Liver (tissue), 3 donors: ENCODE measurements around the gene GREM1.

Experiments
- CTCF ChIP-seq: fragments of 150-350 bp; IDR thresholded peaks from 2 replicates; pipeline ENCODE4 v1.5.1; 2017; ENCODE audit warnings: improper control_type of control experiment, low read depth, low read length; ENCODE audit not compliant: missing input control
- GABPA ChIP-seq, 2 donors: IDR thresholded peaks in 1 of 2; conservative IDR thresholded peaks in 1 of 2; 2 replicates each; pipeline ENCODE4 v1.6.1; 2016; ENCODE audit warnings: antibody characterized with exemption in 2 of 2, mild to moderate bottlenecking in 1 of 2, moderate library complexity in 1 of 2
- MAX ChIP-seq: IDR thresholded peaks from 2 replicates; pipeline ENCODE4 v1.6.1; 2016; ENCODE audit warnings: antibody characterized with exemption
- YY1 ChIP-seq: IDR thresholded peaks from 2 replicates; pipeline ENCODE4 v1.6.1; 2016; ENCODE audit warnings: antibody characterized with exemption, mild to moderate bottlenecking
- donor health status: healthy.
- donor health status: healthy.

GRCh38 chr15:32701863-32702262 is 15.9 kb upstream of the GREM1 start:
- TF ChIP-seq CTCF: no peak
- no peak for TF ChIP-seq MAX
- no peak for TF ChIP-seq YY1
- no peak for TF ChIP-seq GABPA (IDR thresholded peaks at IDR 0.05 in 1 of 2, conservative IDR thresholded peaks at IDR 0.05 in 1 of 2)
